Measurements from ENCODE around the gene ELP4.
A peak's percentile ranks its signal among the peaks of the same experiment; 100 is the strongest.

ELP4 gene

GRCh38 chr11:31499576-31500178 lies 9.9 kb upstream of the ELP4 start:
- H3K9me3 Mint-ChIP-seq: peaks cover 26% of the 10 kb centered on the region
- H3K27me3 Mint-ChIP-seq (ENCODE audit: low read depth, poor library complexity): no peaks in the 10 kb centered on the region
- peak overlapping the region; percentile 51 for H3K27ac Mint-ChIP-seq
- DNase-seq: no peak
- peaks cover 88% of the 10 kb centered on the region for H3K36me3 Mint-ChIP-seq (ENCODE audit: low read depth)
- no peak for TF ChIP-seq CTCF (IDR thresholded peaks at IDR 0.05)
- no peaks in the 10 kb centered on the region for H3K4me1 Mint-ChIP-seq
- H3K4me3 Mint-ChIP-seq: no peak overlapping the region

- Mint-ChIP-seq H3K27ac (peak overlapping the region; percentile 36), H3K27me3 (ENCODE audit: low read depth, poor library complexity) (no peaks in the 10 kb centered on the region), H3K4me3 (no peak overlapping the region), H3K4me1 (no peaks in the 10 kb centered on the region), H3K9me3 (peaks cover 17% of the 10 kb centered on the region), H3K36me3 (ENCODE audit: low read depth) (peaks cover 88% of the 10 kb centered on the region)
- no peak for TF ChIP-seq CTCF (IDR thresholded peaks at IDR 0.05)
- DNase-seq: no peak
Observed at GRCh38 chr11:31500560-31500959, 9.0 kb upstream of the ELP4 start.

- Mint-ChIP-seq H3K4me3 (peak overlapping the region; percentile 95), H3K4me1 (peaks cover 29% of the 10 kb centered on the region), H3K27ac (peak overlapping the region; percentile 29), H3K36me3 (ENCODE audit: low read depth) (peaks cover 29% of the 10 kb centered on the region), H3K9me3 (no peaks in the 10 kb centered on the region), H3K27me3 (ENCODE audit: low read depth, poor library complexity) (no peaks in the 10 kb centered on the region)
- no peak for TF ChIP-seq CTCF (IDR thresholded peaks at IDR 0.05)
- no peak for DNase-seq
Observed at GRCh38 chr11:31509051-31509428, 527 bp upstream of the ELP4 start.

GRCh38 chr11:31512117-31512516 lies 2.5 kb downstream of the ELP4 start:
- H3K27ac Mint-ChIP-seq: no peak overlapping the region
- DNase-seq: no peak
- peaks cover 28% of the 10 kb centered on the region for H3K4me1 Mint-ChIP-seq
- H3K4me3 Mint-ChIP-seq: no peak overlapping the region
- no peaks in the 10 kb centered on the region for H3K9me3 Mint-ChIP-seq
- H3K36me3 Mint-ChIP-seq (ENCODE audit: low read depth): peaks cover 6% of the 10 kb centered on the region
- H3K27me3 Mint-ChIP-seq (ENCODE audit: low read depth, poor library complexity): peaks cover 2% of the 10 kb centered on the region
- no peak for TF ChIP-seq CTCF (IDR thresholded peaks at IDR 0.05)

- no peak for DNase-seq
- Mint-ChIP-seq H3K4me1 (no peaks in the 10 kb centered on the region), H3K9me3 (no peaks in the 10 kb centered on the region), H3K36me3 (ENCODE audit: low read depth) (peaks cover 6% of the 10 kb centered on the region), H3K27me3 (ENCODE audit: low read depth, poor library complexity) (no peaks in the 10 kb centered on the region), H3K4me3 (no peak overlapping the region), H3K27ac (no peak overlapping the region)
- no peak for TF ChIP-seq CTCF (IDR thresholded peaks at IDR 0.05)
Observed at GRCh38 chr11:31521497-31522150, 12.1 kb downstream of the ELP4 start.

GRCh38 chr11:31529189-31529588 lies 19.6 kb downstream of the ELP4 start:
- H3K27ac Mint-ChIP-seq: no peak overlapping the region
- H3K36me3 Mint-ChIP-seq (ENCODE audit: low read depth): peaks cover 9% of the 10 kb centered on the region
- no peaks in the 10 kb centered on the region for H3K27me3 Mint-ChIP-seq (ENCODE audit: low read depth, poor library complexity)
- no peak for TF ChIP-seq CTCF (IDR thresholded peaks at IDR 0.05)
- H3K9me3 Mint-ChIP-seq: peaks cover 3% of the 10 kb centered on the region
- no peak for DNase-seq
- H3K4me3 Mint-ChIP-seq: no peak overlapping the region
- no peaks in the 10 kb centered on the region for H3K4me1 Mint-ChIP-seq
